Fibroblast of villous mesenchyme (primary cell): ENCODE measurements around the gene EHD2. TPM values are rescaled to one million over a fixed set of nuclear protein-coding genes. Genes with fewer than 3 reads are reported as not detected.

Experiments
- DNase-seq: peaks from one replicate; pipeline ENCODE4 v3.0.0-alpha.2; 2010; ENCODE audit warnings: low read depth
- H3K4me3 ChIP-seq: 2 replicates; pipeline ENCODE4 v1.5.1; 2011; ENCODE audit warnings: low read depth, mild to moderate bottlenecking, low read length
- CTCF ChIP-seq: IDR thresholded peaks from 2 replicates; pipeline ENCODE4 v1.5.1; 2012; ENCODE audit warnings: low read depth, mild to moderate bottlenecking, low read length; ENCODE audit not compliant: insufficient read depth
- total RNA-seq: library from RNA; depleted of rRNA; stranded (reverse); fragments of >200 nt; gene quantifications from 2 replicates; pipeline ENCODE4 v1.2.3, GENCODE V29; 2012

The EHD2 gene
- total RNA-seq, 1 donor = 144 TPM

- TF ChIP-seq CTCF = no peak
- DNase-seq = no peak
- H3K4me3 ChIP-seq = no peak overlapping the region
Observed at GRCh38 chr19:47673426-47673825, 39.8 kb upstream of the EHD2 start.

GRCh38 chr19:47674548-47674947 is 38.7 kb upstream of the EHD2 start:
- no peak overlapping the region for H3K4me3 ChIP-seq
- DNase-seq = no peak
- TF ChIP-seq CTCF = no peak

- no peak for TF ChIP-seq CTCF
- no peak for DNase-seq
- H3K4me3 ChIP-seq = no peak overlapping the region
Observed at GRCh38 chr19:47675271-47675670, 38.0 kb upstream of the EHD2 start.

GRCh38 chr19:47675859-47676258 is 37.4 kb upstream of the EHD2 start:
- no peak for DNase-seq
- TF ChIP-seq CTCF = no peak
- H3K4me3 ChIP-seq = no peak overlapping the region

GRCh38 chr19:47676811-47677210 is 36.4 kb upstream of the EHD2 start:
- H3K4me3 ChIP-seq = no peak overlapping the region
- TF ChIP-seq CTCF = no peak
- DNase-seq = no peak

GRCh38 chr19:47679251-47679900 is 33.8 kb upstream of the EHD2 start:
- H3K4me3 ChIP-seq = no peak overlapping the region

More at GRCh38 chr19:47679251-47679900, 33.8 kb upstream of the EHD2 start:
- no peak for DNase-seq
- no peak for TF ChIP-seq CTCF
